ENCODE results near the gene LENG1. TPM values are rescaled to one million over a fixed set of nuclear protein-coding genes. Genes with fewer than 3 reads are reported as not detected.
A peak's percentile ranks its signal among the peaks of the same experiment; 100 is the strongest.

Gene LENG1
- total RNA-seq, 1 donor from 2014 or later, result 2.7 TPM

GRCh38 chr19:54164369-54165068, 5.0 kb upstream of the LENG1 start:
- intact Hi-C loops (cut with DNase I), result no loop called here
- H3K4me3 ChIP-seq, result no peak overlapping the region
- H3K4me1 ChIP-seq, result peaks cover 7 to 14% of the 10 kb centered on the region in 2 donors
- no peak overlapping the region for H3K27ac ChIP-seq
- DNase-seq (ENCODE audit: low spot score in 2 of 2), result peak in 1 of 2 donors; percentile 80
- no peaks in the 10 kb centered on the region for H3K36me3 ChIP-seq
- no peaks in the 10 kb centered on the region for H3K9me3 ChIP-seq
- TF ChIP-seq, protein P1, sequence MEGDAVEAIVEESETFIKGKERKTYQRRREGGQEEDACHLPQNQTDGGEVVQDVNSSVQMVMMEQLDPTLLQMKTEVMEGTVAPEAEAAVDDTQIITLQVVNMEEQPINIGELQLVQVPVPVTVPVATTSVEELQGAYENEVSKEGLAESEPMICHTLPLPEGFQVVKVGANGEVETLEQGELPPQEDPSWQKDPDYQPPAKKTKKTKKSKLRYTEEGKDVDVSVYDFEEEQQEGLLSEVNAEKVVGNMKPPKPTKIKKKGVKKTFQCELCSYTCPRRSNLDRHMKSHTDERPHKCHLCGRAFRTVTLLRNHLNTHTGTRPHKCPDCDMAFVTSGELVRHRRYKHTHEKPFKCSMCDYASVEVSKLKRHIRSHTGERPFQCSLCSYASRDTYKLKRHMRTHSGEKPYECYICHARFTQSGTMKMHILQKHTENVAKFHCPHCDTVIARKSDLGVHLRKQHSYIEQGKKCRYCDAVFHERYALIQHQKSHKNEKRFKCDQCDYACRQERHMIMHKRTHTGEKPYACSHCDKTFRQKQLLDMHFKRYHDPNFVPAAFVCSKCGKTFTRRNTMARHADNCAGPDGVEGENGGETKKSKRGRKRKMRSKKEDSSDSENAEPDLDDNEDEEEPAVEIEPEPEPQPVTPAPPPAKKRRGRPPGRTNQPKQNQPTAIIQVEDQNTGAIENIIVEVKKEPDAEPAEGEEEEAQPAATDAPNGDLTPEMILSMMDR (IDR thresholded peaks at IDR 0.05), result no peak
- peaks cover 4% of the 10 kb centered on the region for H3K27me3 ChIP-seq

GRCh38 chr19:54162884-54163283, 3.4 kb upstream of the LENG1 start:
- Histone ChIP-seq H3K4me1 (peaks cover 15 to 21% of the 10 kb centered on the region in 2 donors), H3K27ac (no peak overlapping the region), H3K4me3 (peak overlapping the region in 1 of 2 donors; percentile 50), H3K36me3 (peaks cover 1% of the 10 kb centered on the region in 2 donors), H3K27me3 (peaks cover 4% of the 10 kb centered on the region), H3K9me3 (no peaks in the 10 kb centered on the region)
- DNase-seq (ENCODE audit: low spot score in 2 of 2), result no peak
- TF ChIP-seq, protein P1 (IDR thresholded peaks at IDR 0.05), result no peak
- intact Hi-C loops (cut with DNase I), result no loop called here

GRCh38 chr19:54162241-54162805, 2.8 kb upstream of the LENG1 start:
- Histone ChIP-seq H3K9me3 (no peaks in the 10 kb centered on the region), H3K27ac (no peak overlapping the region), H3K36me3 (peaks cover 7% of the 10 kb centered on the region in 2 donors), H3K4me3 (peak overlapping the region; percentile 32 to 50), H3K4me1 (peaks cover 15 to 21% of the 10 kb centered on the region in 2 donors), H3K27me3 (peaks cover 4% of the 10 kb centered on the region)
- DNase-seq (ENCODE audit: low spot score in 2 of 2), result peak; percentile 39 to 88
- TF ChIP-seq, protein P1 (IDR thresholded peaks at IDR 0.05), result no peak
- intact Hi-C loops (cut with DNase I), result no loop called here

GRCh38 chr19:54160854-54161253, 1.3 kb upstream of the LENG1 start:
- intact Hi-C loops (cut with DNase I), result loop anchor here (2.0 kb wide), 1 partner anchor 40 kb away; the partner anchor contains the start of gene RPS9
- no peaks in the 10 kb centered on the region for H3K9me3 ChIP-seq
- H3K4me3 ChIP-seq, result peak overlapping the region in 1 of 2 donors; percentile 83
- no peak for DNase-seq (ENCODE audit: low spot score in 2 of 2)
- H3K27ac ChIP-seq, result peak overlapping the region; percentile 85 to 89
- peaks cover 4% of the 10 kb centered on the region for H3K27me3 ChIP-seq
- TF ChIP-seq, protein P1 (IDR thresholded peaks at IDR 0.05), result no peak
- peaks cover 21 to 22% of the 10 kb centered on the region in 2 donors for H3K36me3 ChIP-seq
- H3K4me1 ChIP-seq, result peaks cover 15 to 21% of the 10 kb centered on the region in 2 donors

GRCh38 chr19:54160182-54160811, 776 bp upstream of the LENG1 start:
- Histone ChIP-seq H3K27ac (peak overlapping the region; percentile 85 to 89), H3K36me3 (peaks cover 27% of the 10 kb centered on the region in 2 donors), H3K4me3 (peak overlapping the region; percentile 61 to 83), H3K9me3 (no peaks in the 10 kb centered on the region), H3K4me1 (peaks cover 15 to 21% of the 10 kb centered on the region in 2 donors), H3K27me3 (peaks cover 4% of the 10 kb centered on the region)
- intact Hi-C loops (cut with DNase I), result loop anchor here (2.0 kb wide), 1 partner anchor 41 kb away; the partner anchor contains the start of gene RPS9
- DNase-seq (ENCODE audit: low spot score in 2 of 2), result no peak
- TF ChIP-seq, protein P1 (IDR thresholded peaks at IDR 0.05), result no peak

All from ascending aorta (tissue), 2 donors.